Measurements from ENCODE around the gene HDLBP.

DNA sequence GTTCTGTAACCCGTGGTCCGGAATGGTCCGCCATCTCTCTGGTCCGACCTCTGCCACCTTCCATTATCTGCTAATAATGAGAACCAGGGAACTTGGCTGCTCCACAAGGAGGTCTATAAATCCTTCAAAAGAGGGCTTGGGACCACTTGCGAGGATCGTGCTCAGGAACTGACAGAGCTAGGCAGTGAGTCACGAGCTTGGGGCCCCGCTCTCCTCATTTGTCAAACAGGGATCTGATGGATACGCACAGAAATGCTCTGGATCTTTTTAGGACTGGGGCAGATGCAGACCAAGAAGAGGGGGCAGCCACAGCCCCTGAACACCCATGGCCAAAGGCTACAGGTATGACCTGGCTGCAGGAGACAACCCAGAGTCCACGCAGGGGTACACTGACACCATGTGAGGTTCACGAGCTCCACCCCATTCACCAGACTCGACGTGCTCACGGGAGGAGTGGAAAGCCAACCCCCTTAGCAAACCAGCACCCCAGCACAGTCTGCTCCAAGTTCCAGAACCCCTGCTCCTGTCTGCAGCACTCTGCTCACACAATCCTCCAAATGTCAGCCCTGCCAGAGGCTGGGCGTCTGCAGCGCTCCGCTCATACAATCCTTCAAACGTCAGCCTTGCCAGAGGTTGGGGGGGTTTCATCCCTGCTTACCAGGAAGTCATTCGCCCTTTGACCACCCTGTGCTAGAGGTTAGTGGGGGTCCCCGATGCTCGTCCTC is 81.2 kb downstream of the HDLBP start:
- TF ChIP-seq, protein P1, sequence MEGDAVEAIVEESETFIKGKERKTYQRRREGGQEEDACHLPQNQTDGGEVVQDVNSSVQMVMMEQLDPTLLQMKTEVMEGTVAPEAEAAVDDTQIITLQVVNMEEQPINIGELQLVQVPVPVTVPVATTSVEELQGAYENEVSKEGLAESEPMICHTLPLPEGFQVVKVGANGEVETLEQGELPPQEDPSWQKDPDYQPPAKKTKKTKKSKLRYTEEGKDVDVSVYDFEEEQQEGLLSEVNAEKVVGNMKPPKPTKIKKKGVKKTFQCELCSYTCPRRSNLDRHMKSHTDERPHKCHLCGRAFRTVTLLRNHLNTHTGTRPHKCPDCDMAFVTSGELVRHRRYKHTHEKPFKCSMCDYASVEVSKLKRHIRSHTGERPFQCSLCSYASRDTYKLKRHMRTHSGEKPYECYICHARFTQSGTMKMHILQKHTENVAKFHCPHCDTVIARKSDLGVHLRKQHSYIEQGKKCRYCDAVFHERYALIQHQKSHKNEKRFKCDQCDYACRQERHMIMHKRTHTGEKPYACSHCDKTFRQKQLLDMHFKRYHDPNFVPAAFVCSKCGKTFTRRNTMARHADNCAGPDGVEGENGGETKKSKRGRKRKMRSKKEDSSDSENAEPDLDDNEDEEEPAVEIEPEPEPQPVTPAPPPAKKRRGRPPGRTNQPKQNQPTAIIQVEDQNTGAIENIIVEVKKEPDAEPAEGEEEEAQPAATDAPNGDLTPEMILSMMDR (IDR thresholded peaks at IDR 0.05), result no peak
- no peak for TF ChIP-seq POLR2A (IDR thresholded peaks at IDR 0.05)

Measured in testis (tissue), 2 donors.